Lower lobe of right lung (tissue), 2 donors: Measurements from ENCODE around the gene FAXC. TPM values are rescaled to one million over a fixed set of nuclear protein-coding genes. Genes with fewer than 3 reads are reported as not detected.

Experiments
- ATAC-seq, 2 donors: fragments of 200-7000 bp; cut with Tn5 transposase; one replicate each; pipeline ENCODE4 v1.9.1; 2020 to 2022; ENCODE audit warnings: mild to moderate bottlenecking in 2 of 2, moderate library complexity in 2 of 2
- DNase-seq: peaks from one replicate; pipeline ENCODE4 v3.0.0-alpha.2; 2020
- H3K27ac ChIP-seq: fragments of 200-600 bp; one replicate; pipeline ENCODE4 v1.8.0; 2022
- H3K27me3 ChIP-seq: fragments of 200-600 bp; one replicate; pipeline ENCODE4 v1.8.0; 2022; ENCODE audit warnings: low read depth
- H3K36me3 ChIP-seq: fragments of 200-600 bp; one replicate; pipeline ENCODE4 v1.8.0; 2022; ENCODE audit warnings: mild to moderate bottlenecking
- H3K4me1 ChIP-seq: fragments of 200-600 bp; one replicate; pipeline ENCODE4 v1.8.0; 2022
- H3K4me3 ChIP-seq: fragments of 200-600 bp; one replicate; pipeline ENCODE4 v1.8.0; 2022; ENCODE audit warnings: mild to moderate bottlenecking
- H3K9me3 ChIP-seq: fragments of 200-600 bp; one replicate; pipeline ENCODE4 v1.8.0; 2022
- CTCF ChIP-seq: fragments of 200-600 bp; IDR thresholded peaks from one replicate; pipeline ENCODE4 v1.8.0; 2022; ENCODE audit warnings: antibody characterized with exemption, mild to moderate bottlenecking
- intact Hi-C: fragments of 100-400 bp; cut with DNase I; formaldehyde crosslinking; loops from one replicate; pipeline ENCODE4 v1.11.0; 2022
- total RNA-seq: library from RNA; stranded (reverse); fragmentation: NEBNext Ultra II Directional; extraction: Animal tissue kit (Norgen Biotek cat#: 25700); gene quantifications from one replicate; pipeline ENCODE4 v1.2.1, GENCODE V29; 2021
- donor health status: DM: no; HTN: yes; CAD: no; lungs with severe emphysema.

Gene FAXC
- total RNA-seq, 1 donor from 2014 or later: 4.3 TPM

DNA sequence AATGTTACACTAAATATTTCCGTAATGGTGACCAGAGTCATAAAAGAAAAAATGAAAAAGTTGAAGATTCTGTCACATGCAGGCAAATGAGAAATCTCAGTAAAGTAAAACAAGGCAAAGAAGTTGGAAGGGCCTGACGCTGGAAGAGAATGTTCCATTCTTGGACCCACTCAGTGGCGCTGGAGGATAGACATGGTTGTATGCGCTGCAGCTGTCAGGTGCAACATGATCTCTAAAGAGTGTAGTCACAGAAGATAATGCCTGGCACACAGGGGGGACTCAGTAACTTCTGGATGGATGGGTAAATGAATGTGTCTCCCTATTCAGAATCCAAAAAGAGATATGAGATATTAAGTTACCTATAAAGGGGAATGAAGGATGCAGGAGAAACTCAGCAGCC, 116.3 kb downstream of the FAXC start:
- Histone ChIP-seq H3K4me1 (no peaks in the 10 kb centered on the region), H3K27ac (no peak overlapping the region), H3K36me3 (no peaks in the 10 kb centered on the region), H3K4me3 (no peak overlapping the region), H3K9me3 (no peaks in the 10 kb centered on the region), H3K27me3 (peaks cover 6% of the 10 kb centered on the region)
- no peak for TF ChIP-seq CTCF
- intact Hi-C loops: no loop called here
- no peak for ATAC-seq
- no peak for DNase-seq

- DNase-seq (no peak), ATAC-seq (no peak)
- H3K27ac ChIP-seq: no peak overlapping the region
- H3K4me3 ChIP-seq: no peak overlapping the region
- H3K36me3 ChIP-seq: no peaks in the 10 kb centered on the region
- H3K4me1 ChIP-seq: no peaks in the 10 kb centered on the region
- intact Hi-C loops: no loop called here
- peaks cover 6% of the 10 kb centered on the region for H3K27me3 ChIP-seq
- no peaks in the 10 kb centered on the region for H3K9me3 ChIP-seq
- TF ChIP-seq CTCF: no peak
Observed at GRCh38 chr6:99232056-99232455, 117.4 kb downstream of the FAXC start.

GRCh38 chr6:99225172-99225571, 124.3 kb downstream of the FAXC start:
- no peaks in the 10 kb centered on the region for H3K9me3 ChIP-seq
- H3K4me1 ChIP-seq: no peaks in the 10 kb centered on the region
- TF ChIP-seq CTCF: no peak
- no peaks in the 10 kb centered on the region for H3K36me3 ChIP-seq
- no peak overlapping the region for H3K27ac ChIP-seq
- H3K27me3 ChIP-seq: no peaks in the 10 kb centered on the region
- no peak overlapping the region for H3K4me3 ChIP-seq
- no peak for DNase-seq
- no peak for ATAC-seq
- intact Hi-C loops: no loop called here

Other genes with a start within 250 kb of the FAXC start
- gene COQ3, start 44.5 kb upstream of the FAXC start, total RNA-seq: 2.2 TPM
- 109 TPM for gene PNISR, start 75.6 kb upstream of the FAXC start, total RNA-seq
- gene USP45, start 165.7 kb upstream of the FAXC start, total RNA-seq: 11.1 TPM
- 41.6 TPM for gene CCNC, start 219.0 kb upstream of the FAXC start, total RNA-seq